Heart left ventricle (tissue), 13 donors: ENCODE data around the gene SRSF3.

Experiments used
- CTCF ChIP-seq, 12 donors: fragments of 200-600 bp; sonication (generic) in 4 of 12; IDR thresholded peaks; one replicate each; pipeline versions ENCODE4 v1.5.0 to v1.8.0; 2018 to 2022; ENCODE audit warnings: antibody characterized with exemption in 12 of 12, mild to moderate bottlenecking in 5 of 12
- POLR2A ChIP-seq, 2 donors: fragments of 450-650 bp; IDR thresholded peaks; one replicate each; pipeline ENCODE4 v1.6.1; 2017; ENCODE audit warnings: antibody characterized with exemption in 2 of 2, mild to moderate bottlenecking in 2 of 2, moderate library complexity in 2 of 2
- donor health status: ischemic (EF 13 %, LVEDD 7.1; RV severe dilation, severe dysfunction).
- donor health status: DM: no; HTN: yes; CAD: no.
- donor health status: DM: no; HTN: no; CAD: no.
- donor health status: ischemic (EF 25% LVEDD 6.9; RV normal size, moderate dysfunction).
- donor health status: ischemic (EF 25% LVEDD 5.7; RV mildly dilated, moderate dysfunction).
- donor health status: ischemic (EF 35%, LVEDD 5.7; RV mildly dilated, moderate dysfunction).
- donor health status: nonischemic (EF 11% LVEDD 7.7; RV severe dilation, severe dysfunction).
- donor health status: DM: yes; HTN: yes; CAD: no.
- donor health status: PGD.
- donor health status: ischemic (EF 29% LVEDD 5.4; RV normal size, mild dysfunction).
- donor health status: nonischemic (EF 23%, LVEDD 6.1; RV moderate dilation, normal function).

- no peak for TF ChIP-seq CTCF (IDR thresholded peaks at IDR 0.05)
- no peak for TF ChIP-seq POLR2A (IDR thresholded peaks at IDR 0.05)
Observed at GRCh38 chr6:36641543-36641942, 47.4 kb downstream of the SRSF3 start.
